ENCODE results near the gene RALA.

GRCh38 chr7:39582536-39582935 is 40.8 kb upstream of the RALA start:
- TF ChIP-seq FOXM1 (CRISPR knock-in tag; IDR thresholded peaks at IDR 0.05) (no peak), ZNF512B (CRISPR knock-in tag; IDR thresholded peaks at IDR 0.05; ENCODE audit: borderline replicate concordance) (no peak), ZSCAN29 (CRISPR knock-in tag; conservative IDR thresholded peaks at IDR 0.05) (no peak), ZNF629 (CRISPR knock-in tag; conservative IDR thresholded peaks at IDR 0.05) (no peak), ZHX1 (CRISPR knock-in tag; IDR thresholded peaks at IDR 0.05; ENCODE audit: low read depth) (no peak), AGO1 (IDR thresholded peaks at IDR 0.05; ENCODE audit: low read depth, low read length, poor library complexity, severe bottlenecking) (no peak), FOXK2 (IDR thresholded peaks at IDR 0.05) (no peak), MAZ (IDR thresholded peaks at IDR 0.05; ENCODE audit: borderline replicate concordance, low read depth, low read length) (no peak), MAZ (CRISPR knock-in tag; IDR thresholded peaks at IDR 0.05; ENCODE audit: low read depth) (no peak), CTCF (CRISPR knock-in tag; IDR thresholded peaks at IDR 0.05) (no peak), HDAC6 (IDR thresholded peaks at IDR 0.05; ENCODE audit: low read depth, low read length) (no peak)
- TF ChIP-seq, protein P1, sequence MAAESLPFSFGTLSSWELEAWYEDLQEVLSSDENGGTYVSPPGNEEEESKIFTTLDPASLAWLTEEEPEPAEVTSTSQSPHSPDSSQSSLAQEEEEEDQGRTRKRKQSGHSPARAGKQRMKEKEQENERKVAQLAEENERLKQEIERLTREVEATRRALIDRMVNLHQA (CRISPR knock-in tag; IDR thresholded peaks at IDR 0.05): no peak
- TF ChIP-seq, protein P2, sequence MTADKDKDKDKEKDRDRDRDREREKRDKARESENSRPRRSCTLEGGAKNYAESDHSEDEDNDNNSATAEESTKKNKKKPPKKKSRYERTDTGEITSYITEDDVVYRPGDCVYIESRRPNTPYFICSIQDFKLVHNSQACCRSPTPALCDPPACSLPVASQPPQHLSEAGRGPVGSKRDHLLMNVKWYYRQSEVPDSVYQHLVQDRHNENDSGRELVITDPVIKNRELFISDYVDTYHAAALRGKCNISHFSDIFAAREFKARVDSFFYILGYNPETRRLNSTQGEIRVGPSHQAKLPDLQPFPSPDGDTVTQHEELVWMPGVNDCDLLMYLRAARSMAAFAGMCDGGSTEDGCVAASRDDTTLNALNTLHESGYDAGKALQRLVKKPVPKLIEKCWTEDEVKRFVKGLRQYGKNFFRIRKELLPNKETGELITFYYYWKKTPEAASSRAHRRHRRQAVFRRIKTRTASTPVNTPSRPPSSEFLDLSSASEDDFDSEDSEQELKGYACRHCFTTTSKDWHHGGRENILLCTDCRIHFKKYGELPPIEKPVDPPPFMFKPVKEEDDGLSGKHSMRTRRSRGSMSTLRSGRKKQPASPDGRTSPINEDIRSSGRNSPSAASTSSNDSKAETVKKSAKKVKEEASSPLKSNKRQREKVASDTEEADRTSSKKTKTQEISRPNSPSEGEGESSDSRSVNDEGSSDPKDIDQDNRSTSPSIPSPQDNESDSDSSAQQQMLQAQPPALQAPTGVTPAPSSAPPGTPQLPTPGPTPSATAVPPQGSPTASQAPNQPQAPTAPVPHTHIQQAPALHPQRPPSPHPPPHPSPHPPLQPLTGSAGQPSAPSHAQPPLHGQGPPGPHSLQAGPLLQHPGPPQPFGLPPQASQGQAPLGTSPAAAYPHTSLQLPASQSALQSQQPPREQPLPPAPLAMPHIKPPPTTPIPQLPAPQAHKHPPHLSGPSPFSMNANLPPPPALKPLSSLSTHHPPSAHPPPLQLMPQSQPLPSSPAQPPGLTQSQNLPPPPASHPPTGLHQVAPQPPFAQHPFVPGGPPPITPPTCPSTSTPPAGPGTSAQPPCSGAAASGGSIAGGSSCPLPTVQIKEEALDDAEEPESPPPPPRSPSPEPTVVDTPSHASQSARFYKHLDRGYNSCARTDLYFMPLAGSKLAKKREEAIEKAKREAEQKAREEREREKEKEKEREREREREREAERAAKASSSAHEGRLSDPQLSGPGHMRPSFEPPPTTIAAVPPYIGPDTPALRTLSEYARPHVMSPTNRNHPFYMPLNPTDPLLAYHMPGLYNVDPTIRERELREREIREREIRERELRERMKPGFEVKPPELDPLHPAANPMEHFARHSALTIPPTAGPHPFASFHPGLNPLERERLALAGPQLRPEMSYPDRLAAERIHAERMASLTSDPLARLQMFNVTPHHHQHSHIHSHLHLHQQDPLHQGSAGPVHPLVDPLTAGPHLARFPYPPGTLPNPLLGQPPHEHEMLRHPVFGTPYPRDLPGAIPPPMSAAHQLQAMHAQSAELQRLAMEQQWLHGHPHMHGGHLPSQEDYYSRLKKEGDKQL (CRISPR knock-in tag; IDR thresholded peaks at IDR 0.05; ENCODE audit: low read depth): no peak
- TF ChIP-seq, protein P3, sequence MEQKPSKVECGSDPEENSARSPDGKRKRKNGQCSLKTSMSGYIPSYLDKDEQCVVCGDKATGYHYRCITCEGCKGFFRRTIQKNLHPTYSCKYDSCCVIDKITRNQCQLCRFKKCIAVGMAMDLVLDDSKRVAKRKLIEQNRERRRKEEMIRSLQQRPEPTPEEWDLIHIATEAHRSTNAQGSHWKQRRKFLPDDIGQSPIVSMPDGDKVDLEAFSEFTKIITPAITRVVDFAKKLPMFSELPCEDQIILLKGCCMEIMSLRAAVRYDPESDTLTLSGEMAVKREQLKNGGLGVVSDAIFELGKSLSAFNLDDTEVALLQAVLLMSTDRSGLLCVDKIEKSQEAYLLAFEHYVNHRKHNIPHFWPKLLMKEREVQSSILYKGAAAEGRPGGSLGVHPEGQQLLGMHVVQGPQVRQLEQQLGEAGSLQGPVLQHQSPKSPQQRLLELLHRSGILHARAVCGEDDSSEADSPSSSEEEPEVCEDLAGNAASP (CRISPR knock-in tag; IDR thresholded peaks at IDR 0.05; ENCODE audit: borderline replicate concordance): no peak
